ENCODE measurements around the gene ENG.
A peak's percentile ranks its signal among the peaks of the same experiment; 100 is the strongest.

ENG gene

DNA sequence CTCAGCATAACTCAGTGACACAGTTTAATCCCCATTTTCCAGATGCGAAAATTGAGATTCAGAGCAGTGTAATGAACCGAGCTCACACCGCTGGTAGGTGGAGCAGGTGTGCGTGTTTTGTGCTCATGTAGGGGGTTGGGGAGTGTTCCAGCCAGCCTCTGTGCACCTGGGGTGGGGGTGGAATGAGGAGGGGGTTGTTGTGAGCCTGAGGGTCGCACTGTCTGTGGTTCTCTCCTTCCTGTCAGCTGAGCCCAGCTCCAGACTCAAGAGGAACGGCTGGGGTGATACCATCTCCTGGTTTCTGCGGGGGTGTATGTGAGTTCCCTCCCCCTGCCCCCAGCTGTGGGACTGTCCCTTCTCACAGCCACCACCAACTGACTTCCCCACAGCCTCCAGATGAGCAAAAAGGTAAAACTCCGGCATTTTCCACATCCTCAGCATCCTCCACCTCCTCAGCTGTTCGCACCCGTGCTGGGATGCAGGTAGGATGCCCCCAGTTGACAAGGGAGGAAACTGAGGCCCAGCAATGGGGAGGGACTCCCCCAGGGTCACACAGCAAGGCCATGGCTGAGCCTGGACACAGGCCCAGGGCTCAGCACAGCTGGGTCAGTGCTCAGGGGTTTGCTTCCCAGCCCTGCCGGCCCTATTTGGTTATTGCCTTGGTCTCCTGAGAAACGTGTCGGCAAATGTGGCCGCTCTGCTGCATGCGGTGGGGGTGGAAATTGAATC is 78.1 kb downstream of the ENG start:
- DNase-seq (ENCODE audit: low read depth): no peak

DNA sequence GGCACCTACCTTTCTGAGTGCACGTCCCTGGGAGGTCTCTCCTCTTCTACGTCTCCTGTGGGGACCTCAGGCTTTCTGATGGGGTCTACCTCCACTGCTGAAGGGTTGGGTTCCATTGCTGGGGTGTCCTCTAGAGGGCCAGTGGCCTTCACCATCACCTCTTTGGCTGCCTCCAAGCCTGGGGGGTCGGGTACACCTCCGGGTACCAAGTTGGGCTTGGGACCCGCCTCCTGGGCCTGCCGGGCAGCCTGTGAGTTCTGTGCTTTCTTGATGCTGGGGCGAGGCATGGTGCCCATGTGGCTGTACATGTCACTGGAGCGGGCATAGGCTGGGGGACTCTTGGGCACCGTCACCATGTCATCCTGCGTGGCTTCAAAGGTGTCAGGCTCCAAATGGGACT is 80.5 kb downstream of the ENG start:
- no peak for DNase-seq (ENCODE audit: low read depth)

DNA sequence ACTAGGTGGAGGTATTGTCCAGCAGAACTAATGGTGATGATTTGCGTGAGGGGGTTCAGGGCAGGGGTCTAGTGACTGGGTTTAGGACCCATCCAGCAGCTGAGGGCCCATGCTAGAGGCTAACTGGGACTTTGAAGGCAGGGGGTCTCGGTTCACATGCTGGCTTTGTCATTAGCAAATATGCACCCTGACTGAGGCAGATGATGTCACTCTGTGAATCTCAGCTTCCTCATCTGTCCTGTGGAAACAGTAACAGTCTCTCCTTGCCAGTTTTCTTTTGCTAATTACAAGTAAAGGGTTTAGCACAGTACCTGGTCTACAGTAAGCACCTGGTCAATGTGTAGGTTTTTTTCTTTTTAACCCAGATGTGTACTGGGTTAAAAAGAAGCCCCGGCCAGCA is 81.2 kb downstream of the ENG start:
- no peak for DNase-seq (ENCODE audit: low read depth)

DNA sequence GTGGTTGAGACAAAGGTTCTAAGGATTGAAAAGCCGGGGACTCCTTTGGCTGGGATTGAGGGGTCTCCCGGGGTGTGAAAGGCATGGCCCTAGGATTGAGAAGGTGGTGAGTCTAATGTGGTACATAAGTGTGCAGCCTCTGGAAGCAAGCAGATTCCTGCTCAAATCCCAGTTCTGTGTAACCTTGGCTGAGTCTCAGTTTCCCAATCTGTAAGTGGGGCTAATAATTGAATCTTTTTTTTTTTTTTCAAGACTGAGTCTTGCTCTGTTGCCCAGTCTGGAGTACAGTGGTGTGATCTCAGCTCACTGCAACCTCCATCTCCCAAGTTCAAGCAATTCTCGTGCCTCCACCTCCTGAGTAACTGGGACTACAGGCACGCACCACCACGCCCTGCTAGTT is 81.9 kb downstream of the ENG start:
- DNase-seq (ENCODE audit: low read depth): no peak

DNA sequence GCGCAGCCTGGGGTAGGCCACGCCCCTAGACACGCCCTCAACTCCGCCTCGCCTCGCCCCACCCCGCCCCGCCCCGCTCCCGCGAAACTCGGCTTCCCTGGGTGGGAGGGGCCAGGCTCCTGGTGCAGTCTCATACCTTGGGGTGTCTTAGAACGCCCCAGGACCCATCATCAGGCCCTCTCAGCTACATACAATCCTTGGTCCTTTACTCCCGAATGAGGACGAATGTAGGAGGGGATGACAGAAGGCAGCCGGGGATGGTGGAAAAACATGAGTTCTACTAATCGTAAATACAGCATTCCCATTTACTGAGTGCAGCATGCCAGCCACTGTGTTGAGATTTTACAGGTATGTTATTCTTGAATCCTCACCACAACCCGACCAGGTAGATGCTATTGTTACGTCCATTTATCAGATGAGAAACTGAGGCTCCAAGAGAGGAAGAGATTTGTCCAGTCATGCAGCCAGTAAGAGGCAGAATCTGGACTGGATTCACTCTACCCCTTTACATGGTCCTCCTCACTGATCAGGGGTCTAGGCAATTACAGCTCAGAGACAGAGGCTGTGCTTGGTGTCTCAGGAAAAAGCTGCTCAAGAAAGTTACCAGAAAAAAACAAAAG is 82.8 kb downstream of the ENG start:
- no peak for DNase-seq (ENCODE audit: low read depth)

DNA sequence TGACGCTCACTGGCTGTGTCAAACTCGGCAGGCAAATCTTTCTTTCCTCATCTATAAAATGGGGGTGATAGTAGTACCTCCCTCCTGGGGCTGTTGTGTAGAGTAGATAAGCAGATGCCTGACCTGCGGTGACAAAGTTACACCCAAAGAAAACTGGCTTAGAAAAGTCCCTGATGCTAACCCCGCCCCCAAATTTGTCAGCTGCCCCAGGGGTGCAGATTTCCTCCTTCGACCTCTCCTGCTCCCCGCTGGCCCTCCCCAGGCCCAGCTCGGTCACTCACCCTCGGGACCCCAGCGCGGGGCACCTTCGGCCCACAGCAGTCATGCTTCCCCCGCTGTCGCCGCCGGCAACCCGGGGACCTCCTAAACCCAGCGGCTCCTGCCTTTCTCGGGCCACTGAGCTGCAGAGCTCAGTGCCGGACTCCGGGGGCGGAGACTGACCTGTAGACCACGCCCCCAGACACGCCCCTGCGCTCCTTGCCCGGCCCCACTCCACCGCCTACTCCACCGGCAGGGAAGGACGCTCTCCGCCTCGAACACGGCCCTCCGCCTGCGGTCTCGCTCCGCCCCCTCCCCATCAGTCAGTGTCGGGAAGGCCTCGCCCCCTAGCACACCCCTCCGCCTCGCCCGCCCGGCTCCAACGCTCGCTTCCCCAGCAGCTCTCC is 83.4 kb downstream of the ENG start:
- DNase-seq (ENCODE audit: low read depth): peak; percentile 97

DNA sequence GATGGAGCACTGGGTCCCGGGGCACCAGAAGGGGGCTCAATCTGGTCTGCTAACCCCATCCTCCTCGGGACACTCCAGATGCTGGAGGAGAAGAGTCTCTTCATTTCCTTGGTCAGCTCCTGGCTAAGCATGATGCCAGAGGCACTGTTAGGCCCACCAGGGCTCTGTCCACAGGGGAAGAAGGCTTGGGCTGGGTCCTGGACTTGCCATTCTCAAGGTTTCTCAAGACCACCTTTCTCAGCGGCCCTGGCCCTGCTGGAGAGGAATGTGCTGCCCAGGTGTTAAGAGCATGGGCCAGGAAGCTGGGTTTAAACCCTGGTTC is 83.9 kb downstream of the ENG start:
- no peak for DNase-seq (ENCODE audit: low read depth)

DNA sequence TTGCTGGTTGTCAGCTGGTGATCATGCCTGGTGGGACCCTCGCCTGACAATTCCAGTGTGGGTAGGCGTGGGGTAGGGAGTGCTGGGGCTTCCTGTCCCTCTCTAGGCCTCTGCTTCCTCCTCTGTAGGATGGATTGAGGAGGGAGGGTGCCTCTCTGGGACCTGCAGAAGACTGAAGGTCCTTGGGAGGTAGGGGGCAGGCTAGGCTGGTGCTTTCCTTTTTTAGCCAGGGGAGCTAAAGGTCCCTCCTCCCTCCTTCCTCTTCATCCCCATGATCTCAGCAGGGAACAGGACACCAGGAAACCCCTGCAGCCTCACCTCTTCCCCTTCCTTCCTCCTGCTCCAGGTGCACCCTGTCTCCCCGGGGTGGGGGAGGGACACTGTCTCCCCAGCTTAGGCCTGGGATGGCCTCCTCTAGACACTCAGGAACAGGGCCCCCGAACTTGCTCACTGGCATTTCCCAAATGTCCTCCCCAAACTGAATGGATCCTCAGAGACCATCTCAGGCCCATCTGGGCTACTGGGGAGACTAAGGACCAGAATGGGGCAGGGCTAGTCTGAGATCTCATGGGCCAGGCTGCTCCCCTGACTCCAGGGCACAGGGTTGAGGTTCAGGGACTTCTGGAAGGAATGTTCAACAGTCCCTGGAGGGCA is 84.4 kb downstream of the ENG start:
- no peak for DNase-seq (ENCODE audit: low read depth)

DNA sequence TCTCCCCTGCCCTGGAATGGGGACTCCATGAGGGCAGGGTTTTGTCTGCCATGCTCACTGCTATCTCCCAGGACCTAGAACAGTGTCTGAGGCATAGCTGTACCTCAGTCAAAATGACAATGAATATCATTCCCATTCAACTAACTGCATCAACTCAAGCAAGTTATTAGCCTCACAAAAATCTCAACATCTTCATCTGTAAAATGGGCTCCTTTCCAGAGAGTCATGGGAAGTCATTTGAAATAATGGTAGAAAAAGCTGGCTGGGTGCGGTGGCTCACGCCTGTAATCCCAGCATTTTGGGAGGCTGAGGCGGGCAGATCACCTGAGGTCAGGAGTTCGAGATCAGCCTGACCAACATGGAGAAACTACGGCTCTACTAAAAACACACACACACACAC is 85.4 kb downstream of the ENG start:
- DNase-seq (ENCODE audit: low read depth): no peak

DNA sequence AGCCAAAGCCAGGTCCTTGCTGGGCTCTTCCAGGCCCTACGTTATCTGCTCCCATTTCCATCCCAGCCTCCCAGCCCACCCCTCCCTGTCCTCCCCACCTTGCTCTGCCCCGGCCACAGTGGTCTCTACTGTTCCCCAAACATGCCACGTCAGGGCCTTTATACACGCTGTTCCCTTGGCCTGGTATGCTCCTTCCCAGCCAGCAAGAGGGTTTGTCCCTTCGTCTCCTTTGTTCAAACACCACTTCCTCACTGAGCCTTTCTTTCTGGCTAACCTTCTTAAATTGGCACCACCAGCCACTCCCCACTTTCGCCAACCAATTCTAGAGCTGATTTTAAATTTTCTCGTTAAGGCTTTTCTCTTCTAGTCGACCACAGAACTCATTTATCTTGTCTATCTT is 85.8 kb downstream of the ENG start:
- no peak for DNase-seq (ENCODE audit: low read depth)

DNA sequence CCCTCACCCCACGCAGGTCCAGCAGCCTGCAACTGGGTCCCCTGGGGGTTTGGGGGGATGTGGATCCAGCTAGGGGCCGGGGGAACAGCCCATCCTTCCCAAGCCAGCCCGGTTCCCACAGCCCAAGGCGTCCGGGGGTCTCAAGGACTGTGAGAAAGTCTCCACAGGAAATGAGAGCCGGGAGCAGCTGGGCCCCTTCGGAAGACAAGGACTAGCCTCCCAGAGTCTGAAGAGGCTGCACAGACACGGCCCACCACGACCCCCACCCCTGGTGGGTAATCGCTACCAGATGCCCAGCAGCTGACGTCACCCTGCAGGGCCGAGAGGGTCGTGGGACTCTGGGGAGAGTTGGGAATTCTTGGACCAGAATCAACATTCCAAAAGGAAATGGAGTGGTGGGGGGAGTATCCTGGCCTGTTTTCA is 86.5 kb downstream of the ENG start:
- no peak for DNase-seq (ENCODE audit: low read depth)

DNA sequence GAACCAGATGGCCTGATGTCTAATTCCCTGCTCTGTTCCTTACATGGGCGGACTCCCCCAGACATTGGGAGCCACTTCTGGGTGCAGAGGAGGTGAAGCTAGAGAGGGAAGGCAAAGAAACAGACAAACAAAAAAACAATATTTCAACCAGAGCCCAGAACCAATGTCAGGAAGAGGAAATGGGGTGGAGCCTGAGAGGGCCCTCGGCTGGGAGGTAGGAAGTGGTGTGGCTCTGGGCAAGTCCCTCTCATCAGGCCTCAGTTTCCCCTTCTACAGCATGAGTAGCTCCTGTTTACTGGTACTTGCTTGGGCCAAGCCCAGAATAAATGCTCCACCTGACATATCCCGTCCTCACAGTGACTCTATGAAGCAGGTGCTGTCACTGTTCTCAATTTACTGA is 87.0 kb downstream of the ENG start:
- DNase-seq (ENCODE audit: low read depth): no peak

DNA sequence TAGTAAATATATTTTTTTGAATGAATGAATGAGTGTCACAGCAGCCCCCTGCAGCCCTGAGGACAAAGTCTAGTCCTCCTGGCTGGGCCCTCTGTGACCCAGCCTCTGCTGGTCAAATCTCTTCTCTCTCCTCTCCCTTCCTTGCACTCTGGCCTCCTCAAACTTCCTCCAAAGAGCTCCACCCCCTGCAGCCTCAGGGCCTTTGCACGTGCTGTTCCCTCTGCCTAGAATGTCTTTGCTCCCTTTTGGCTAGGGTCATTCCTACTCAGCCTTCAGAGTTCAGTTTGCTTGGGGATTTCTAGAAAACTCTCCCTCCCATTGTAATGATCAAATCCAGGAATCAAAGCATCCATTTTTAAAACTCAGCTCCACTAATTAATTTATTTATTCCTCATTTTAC is 89.0 kb downstream of the ENG start:
- DNase-seq (ENCODE audit: low read depth): no peak
